ENCODE measurements around the gene TRIM3. TPM values are rescaled to one million over a fixed set of nuclear protein-coding genes. Genes with fewer than 3 reads are reported as not detected.
A peak's percentile ranks its signal among the peaks of the same experiment; 100 is the strongest.

TRIM3 gene
- total RNA-seq, 1 experiment from 2014 or later = 13.4 TPM

GRCh38 chr11:6480299-6480914, 6.7 kb upstream of the TRIM3 start:
- peak overlapping the region; percentile 93 for H3K9ac ChIP-seq (ENCODE audit: low read length)
- no peaks in the 10 kb centered on the region; the same call in 1 of the 2 replicates for H4K20me1 ChIP-seq (ENCODE audit: insufficient read depth)
- intact Hi-C loops (cut with micrococcal nuclease) = loop anchor here (2.0 kb wide), 2 partner anchors 92 to 124 kb away; no protein-coding TSS in a partner anchor
- peaks cover 13 to 22% of the 10 kb centered on the region in 2 experiments; a peak in 3 of 4 replicates for H3K4me1 ChIP-seq (ENCODE audit: control insufficient read depth in 1 of 2, insufficient read depth in 2 of 2, low read length in 2 of 2)
- no peaks in the 10 kb centered on the region for H3K27me3 ChIP-seq (ENCODE audit: insufficient read depth, low read length)
- H3K4me2 ChIP-seq (ENCODE audit: low read length) = peak overlapping the region; percentile 93
- BruUV-seq (replicated peaks) = TSS peak; percentile 59
- peaks cover 52% of the 10 kb centered on the region for H3K79me2 ChIP-seq (ENCODE audit: insufficient read depth, low read length)
- CTCF ChIA-PET = no interaction called here
- no peak for TF ChIP-seq CTCF (IDR thresholded peaks at IDR 0.05 in 2 of 3, conservative IDR thresholded peaks at IDR 0.05 in 1 of 3; ENCODE audit: borderline replicate concordance in 1 of 3, insufficient read depth in 1 of 3, low read depth in 2 of 3, low read length in 2 of 3)
- no peak for TF ChIP-seq TCF7L2 (IDR thresholded peaks at IDR 0.05; ENCODE audit: borderline replicate concordance, extremely low read depth, insufficient read depth, insufficient read length)
- no peak for TF ChIP-seq SIN3A (IDR thresholded peaks at IDR 0.05; ENCODE audit: low read depth)
- TF ChIP-seq MAX (IDR thresholded peaks at IDR 0.05) = no peak
- TF ChIP-seq EGR1 (IDR thresholded peaks at IDR 0.05; ENCODE audit: low read depth) = no peak
- TF ChIP-seq CBX3 (IDR thresholded peaks at IDR 0.05; ENCODE audit: low read depth) = no peak
- H3K27ac ChIP-seq (ENCODE audit: low read depth, low read length) = peak overlapping the region; percentile 57
- H3K4me3 ChIP-seq (replicated peaks in 1 of 2; ENCODE audit: low read depth in 1 of 2, low read length in 2 of 2) = peak overlapping the region; percentile 86 to 96
- no peaks in the 10 kb centered on the region for H3K9me2 ChIP-seq (ENCODE audit: insufficient read depth)
- DNase-seq (ENCODE audit: low read depth, low spot score) (no peak), ATAC-seq (no peak)
- no peak overlapping the region for H2AFZ ChIP-seq (ENCODE audit: low read depth, low read length, poor library complexity, severe bottlenecking)
- RAD21 ChIA-PET (ENCODE audit: low non-redundant PET in 1 of 2, low total read pairs in 2 of 2, uncharacterized antibody in 2 of 2, unreplicated experiment in 2 of 2) = no interaction called here
- H3K9me3 ChIP-seq (ENCODE audit: control insufficient read depth in 1 of 2, insufficient read depth in 1 of 2, low read depth in 1 of 2, low read length in 2 of 2) = no peaks in the 10 kb centered on the region
- H3K36me3 ChIP-seq (ENCODE audit: control insufficient read depth in 1 of 2, insufficient read depth in 2 of 2, low read length in 2 of 2) = peaks cover 19 to 63% of the 10 kb centered on the region in 2 experiments
- POLR2A ChIA-PET = no interaction called here
